Trophoblast cell (in vitro differentiated cells and primary cell): ENCODE measurements around the gene CCDC28B.
"Not testable (repeated sequence)": the region's sequence is repeated elsewhere in the genome, so short reads cannot be mapped to it uniquely, and the experiment has no call there.

Experiments
- DNase-seq, 2 donors: peaks; one replicate each; pipeline ENCODE4 v3.0.0-alpha.2; 2016
- H2AFZ ChIP-seq: 2 replicates; pipeline ENCODE4 v1.6.1; 2013; ENCODE audit warnings: low read length, moderate library complexity, mild to moderate bottlenecking; ENCODE audit not compliant: insufficient read depth, poor library complexity
- H2AK5ac ChIP-seq: 2 replicates; pipeline ENCODE4 v1.6.1; 2013; ENCODE audit warnings: mild to moderate bottlenecking, low read length
- H2BK120ac ChIP-seq: 2 replicates; pipeline ENCODE4 v1.6.1; 2013; ENCODE audit warnings: low read length, mild to moderate bottlenecking, moderate library complexity; ENCODE audit not compliant: insufficient read depth, poor library complexity
- H2BK12ac ChIP-seq: 2 replicates; pipeline ENCODE4 v1.6.1; 2013; ENCODE audit warnings: mild to moderate bottlenecking, low read length, moderate library complexity
- H2BK5ac ChIP-seq: 2 replicates; pipeline ENCODE4 v1.6.1; 2013; ENCODE audit warnings: low read length, low read depth, moderate library complexity, mild to moderate bottlenecking; ENCODE audit not compliant: poor library complexity
- H3K14ac ChIP-seq: 2 replicates; pipeline ENCODE4 v1.6.1; 2013; ENCODE audit warnings: mild to moderate bottlenecking, low read length
- H3K18ac ChIP-seq: 2 replicates; pipeline ENCODE4 v1.6.1; 2013; ENCODE audit warnings: mild to moderate bottlenecking, low read length
- H3K23ac ChIP-seq: 2 replicates; pipeline ENCODE4 v1.6.1; 2013; ENCODE audit warnings: low read length
- H3K27ac ChIP-seq: 2 replicates; pipeline ENCODE4 v1.5.1; 2013; ENCODE audit warnings: low read depth, mild to moderate bottlenecking, inconsistent platforms, low read length, moderate library complexity
- H3K27me3 ChIP-seq: 2 replicates; pipeline ENCODE4 v1.6.1; 2013; ENCODE audit warnings: inconsistent platforms, mild to moderate bottlenecking, low read length, moderate library complexity; ENCODE audit not compliant: insufficient read depth
- H3K36me3 ChIP-seq, 2 experiments: 1 replicate in 1 of 2; 2 replicates in 1 of 2; pipeline ENCODE4 v1.6.1; 2013; ENCODE audit warnings: low read length in 2 of 2, mild to moderate bottlenecking in 2 of 2, moderate library complexity in 1 of 2; ENCODE audit not compliant: insufficient read depth in 2 of 2, control insufficient read depth in 1 of 2
- H3K4ac ChIP-seq: 2 replicates; pipeline ENCODE4 v1.6.1; 2013; ENCODE audit warnings: low read depth, mild to moderate bottlenecking, low read length, moderate library complexity
- H3K4me1 ChIP-seq, 2 experiments: 1 replicate in 1 of 2; 2 replicates in 1 of 2; pipeline ENCODE4 v1.6.1; 2013; ENCODE audit warnings: low read length in 2 of 2, mild to moderate bottlenecking in 2 of 2, moderate library complexity in 1 of 2; ENCODE audit not compliant: insufficient read depth in 2 of 2, control insufficient read depth in 1 of 2
- H3K4me2 ChIP-seq: 2 replicates; pipeline ENCODE4 v1.6.1; 2013; ENCODE audit warnings: inconsistent platforms, mild to moderate bottlenecking, low read length, moderate library complexity
- H3K4me3 ChIP-seq: 2 replicates; pipeline ENCODE4 v1.5.1; 2013; ENCODE audit warnings: mild to moderate bottlenecking, low read depth, low read length, inconsistent platforms
- H3K79me1 ChIP-seq: one replicate; pipeline ENCODE4 v1.6.1; 2013; ENCODE audit warnings: low read length
- H3K79me2 ChIP-seq: 2 replicates; pipeline ENCODE4 v1.6.1; 2013; ENCODE audit warnings: low read length, mild to moderate bottlenecking; ENCODE audit not compliant: control insufficient read depth, insufficient read depth, poor library complexity
- H3K9ac ChIP-seq: 2 replicates; pipeline ENCODE4 v1.6.1; 2013; ENCODE audit warnings: mild to moderate bottlenecking, low read length
- H3K9me3 ChIP-seq: 2 replicates; pipeline ENCODE4 v1.6.1; 2013; ENCODE audit warnings: low read depth, mild to moderate bottlenecking, control low read depth, inconsistent platforms, low read length; ENCODE audit not compliant: insufficient read depth
- H4K12ac ChIP-seq: 2 replicates; pipeline ENCODE4 v1.6.1; 2013; ENCODE audit warnings: low read depth, mild to moderate bottlenecking, low read length, moderate library complexity
- H4K8ac ChIP-seq: 2 replicates; pipeline ENCODE4 v1.6.1; 2013; ENCODE audit warnings: low read depth, mild to moderate bottlenecking, low read length, moderate library complexity
- H4K91ac ChIP-seq: one replicate; pipeline ENCODE4 v1.6.1; 2013; ENCODE audit warnings: low read depth, mild to moderate bottlenecking, low read length, moderate library complexity
- WGBS: extraction: QIAGEN DNeasy Blood & Tissue Kit; methylation state at CpG from one replicate; pipeline ENCODE4 v1.1.7; 2013; ENCODE audit warnings: missing lambda C conversion rate; ENCODE audit not compliant: insufficient read length, insufficient coverage; ENCODE audit errors: extremely low coverage; 5-methylcytosine and 5-hydroxymethylcytosine counted together

CCDC28B gene

GRCh38 chr1:32163405-32163804, 37.0 kb upstream of the CCDC28B start:
- H3K79me1 ChIP-seq: no peaks in the 10 kb centered on the region
- no peak overlapping the region for H2BK120ac ChIP-seq
- no peak overlapping the region for H2AK5ac ChIP-seq
- H3K9me3 ChIP-seq: no peaks in the 10 kb centered on the region
- no peaks in the 10 kb centered on the region for H3K79me2 ChIP-seq
- H3K23ac ChIP-seq: no peak overlapping the region
- no CpG with 5 or more reads among the region's 2 CpGs for WGBS
- DNase-seq: peak in 1 of 2 donors; percentile 46
- H3K36me3 ChIP-seq: peaks cover 34 to 55% of the 10 kb centered on the region in 2 experiments
- no peaks in the 10 kb centered on the region for H3K27me3 ChIP-seq
- no peak overlapping the region for H3K14ac ChIP-seq
- peaks cover 2 to 3% of the 10 kb centered on the region in 2 experiments for H3K4me1 ChIP-seq
- H3K4me2 ChIP-seq: no peak overlapping the region
- H3K27ac ChIP-seq: no peak overlapping the region
- H4K91ac ChIP-seq: no peak overlapping the region
- no peak overlapping the region for H3K4ac ChIP-seq
- no peak overlapping the region for H3K4me3 ChIP-seq
- no peak overlapping the region for H3K9ac ChIP-seq
- H2AFZ ChIP-seq: no peak overlapping the region
- H2BK5ac ChIP-seq: no peak overlapping the region
- no peak overlapping the region for H4K8ac ChIP-seq
- H2BK12ac ChIP-seq: no peak overlapping the region
- no peak overlapping the region for H3K18ac ChIP-seq
- no peak overlapping the region for H4K12ac ChIP-seq

- not testable (repeated sequence) for H3K4me2 ChIP-seq, H3K27me3 ChIP-seq, DNase-seq, H3K4ac ChIP-seq, H3K79me2 ChIP-seq, H2AK5ac ChIP-seq, H3K27ac ChIP-seq, H3K4me1 ChIP-seq, H4K8ac ChIP-seq, H3K9ac ChIP-seq, H3K4me3 ChIP-seq, H3K9me3 ChIP-seq, H4K12ac ChIP-seq, H2BK12ac ChIP-seq, H2BK5ac ChIP-seq, H2AFZ ChIP-seq, H3K23ac ChIP-seq, H2BK120ac ChIP-seq, H4K91ac ChIP-seq, H3K14ac ChIP-seq, H3K79me1 ChIP-seq, H3K18ac ChIP-seq
- no CpG with 5 or more reads among the region's 10 CpGs for WGBS
- H3K36me3 ChIP-seq: peaks cover 39 to 58% of the 10 kb centered on the region in 2 experiments
Measured at GRCh38 chr1:32165633-32166032, 34.8 kb upstream of the CCDC28B start.

GRCh38 chr1:32170991-32171390, 29.4 kb upstream of the CCDC28B start:
- DNase-seq: no peak
- Histone ChIP-seq H3K9me3 (no peaks in the 10 kb centered on the region), H3K4ac (no peak overlapping the region)

GRCh38 chr1:32172621-32173245, 27.7 kb upstream of the CCDC28B start:
- Histone ChIP-seq H2BK12ac (no peak overlapping the region), H3K4me3 (no peak overlapping the region), H4K12ac (no peak overlapping the region), H3K14ac (no peak overlapping the region), H3K18ac (no peak overlapping the region), H3K27ac (no peak overlapping the region), H3K23ac (no peak overlapping the region), H2BK5ac (no peak overlapping the region), H3K27me3 (no peaks in the 10 kb centered on the region), H3K79me1 (no peaks in the 10 kb centered on the region), H3K79me2 (no peaks in the 10 kb centered on the region), H2AK5ac (no peak overlapping the region), H3K4ac (no peak overlapping the region), H4K8ac (no peak overlapping the region), H3K9ac (no peak overlapping the region), H4K91ac (no peak overlapping the region), H3K4me2 (no peak overlapping the region), H2AFZ (no peak overlapping the region), H3K36me3 (peaks cover 26 to 45% of the 10 kb centered on the region in 2 experiments), H3K9me3 (no peaks in the 10 kb centered on the region), H2BK120ac (no peak overlapping the region), H3K4me1 (peaks cover 0 to 5% of the 10 kb centered on the region in 2 experiments)
- WGBS: no CpG with 5 or more reads among the region's 1 CpG
- no peak for DNase-seq

More at GRCh38 chr1:32170991-32171390, 29.4 kb upstream of the CCDC28B start:
- Histone ChIP-seq H4K12ac (no peak overlapping the region), H3K4me2 (no peak overlapping the region), H2BK12ac (no peak overlapping the region), H2AK5ac (no peak overlapping the region), H2BK120ac (no peak overlapping the region), H3K9ac (no peak overlapping the region), H4K8ac (no peak overlapping the region), H3K18ac (no peak overlapping the region), H3K23ac (no peak overlapping the region), H3K79me2 (no peaks in the 10 kb centered on the region), H3K27ac (no peak overlapping the region), H4K91ac (no peak overlapping the region), H3K4me1 (peaks cover 0 to 5% of the 10 kb centered on the region in 2 experiments), H3K79me1 (no peaks in the 10 kb centered on the region), H2AFZ (no peak overlapping the region), H3K14ac (no peak overlapping the region), H2BK5ac (no peak overlapping the region), H3K27me3 (no peaks in the 10 kb centered on the region), H3K4me3 (no peak overlapping the region), H3K36me3 (peaks cover 32 to 54% of the 10 kb centered on the region in 2 experiments)
- no CpG with 5 or more reads among the region's 4 CpGs for WGBS
